ENCODE results near the gene FRY. TPM values are rescaled to one million over a fixed set of nuclear protein-coding genes. Genes with fewer than 3 reads are reported as not detected.

The FRY gene
- total RNA-seq, 4 donors from 2014 or later, result 27.4 to 50.4 (median 39.4) TPM

DNA sequence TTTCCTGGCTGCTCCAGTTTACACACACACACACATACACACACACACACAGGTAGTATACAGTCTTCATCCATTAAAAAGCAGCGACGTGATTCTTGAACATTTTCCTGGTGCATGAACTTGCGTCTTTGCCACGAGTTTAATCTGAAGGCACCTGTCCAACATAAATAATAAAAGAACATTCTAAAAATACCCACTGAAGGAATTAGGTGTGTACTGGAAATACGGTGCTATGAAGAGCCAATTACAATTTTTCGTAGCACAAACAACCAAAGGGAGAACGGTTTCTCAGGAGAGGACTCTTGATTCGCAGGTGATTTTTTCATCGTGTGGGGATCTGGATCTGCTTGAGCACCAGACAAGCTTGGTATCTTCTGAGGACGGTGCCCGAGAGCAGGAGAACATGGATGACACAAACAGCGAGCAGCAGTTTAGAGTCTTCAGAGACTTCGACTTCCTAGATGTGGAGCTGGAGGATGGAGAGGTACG is 222.4 kb downstream of the FRY start:
- H3K27me3 ChIP-seq, result no peaks in the 10 kb centered on the region
- H3K4me3 ChIP-seq (replicated peaks in 1 of 3), result peak overlapping the region in 1 of 3 donors; percentile 18
- intact Hi-C loops (cut with DNase I), result no loop called here
- peak overlapping the region in 2 of 3 donors; percentile 38 to 57 for H3K27ac ChIP-seq
- no peak for DNase-seq
- no peaks in the 10 kb centered on the region for H3K4me1 ChIP-seq
- TF ChIP-seq, protein P1, sequence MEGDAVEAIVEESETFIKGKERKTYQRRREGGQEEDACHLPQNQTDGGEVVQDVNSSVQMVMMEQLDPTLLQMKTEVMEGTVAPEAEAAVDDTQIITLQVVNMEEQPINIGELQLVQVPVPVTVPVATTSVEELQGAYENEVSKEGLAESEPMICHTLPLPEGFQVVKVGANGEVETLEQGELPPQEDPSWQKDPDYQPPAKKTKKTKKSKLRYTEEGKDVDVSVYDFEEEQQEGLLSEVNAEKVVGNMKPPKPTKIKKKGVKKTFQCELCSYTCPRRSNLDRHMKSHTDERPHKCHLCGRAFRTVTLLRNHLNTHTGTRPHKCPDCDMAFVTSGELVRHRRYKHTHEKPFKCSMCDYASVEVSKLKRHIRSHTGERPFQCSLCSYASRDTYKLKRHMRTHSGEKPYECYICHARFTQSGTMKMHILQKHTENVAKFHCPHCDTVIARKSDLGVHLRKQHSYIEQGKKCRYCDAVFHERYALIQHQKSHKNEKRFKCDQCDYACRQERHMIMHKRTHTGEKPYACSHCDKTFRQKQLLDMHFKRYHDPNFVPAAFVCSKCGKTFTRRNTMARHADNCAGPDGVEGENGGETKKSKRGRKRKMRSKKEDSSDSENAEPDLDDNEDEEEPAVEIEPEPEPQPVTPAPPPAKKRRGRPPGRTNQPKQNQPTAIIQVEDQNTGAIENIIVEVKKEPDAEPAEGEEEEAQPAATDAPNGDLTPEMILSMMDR (IDR thresholded peaks at IDR 0.05), result no peak
- TF ChIP-seq POLR2A (IDR thresholded peaks at IDR 0.05), result no peak
- WGBS, 2 donors, result 70 to 75% methylated on average over 14 of the region's 14 CpGs
- peaks cover 0 to 2% of the 10 kb centered on the region in 2 donors for H3K36me3 ChIP-seq
- H3K9me3 ChIP-seq, result no peaks in the 10 kb centered on the region

DNA sequence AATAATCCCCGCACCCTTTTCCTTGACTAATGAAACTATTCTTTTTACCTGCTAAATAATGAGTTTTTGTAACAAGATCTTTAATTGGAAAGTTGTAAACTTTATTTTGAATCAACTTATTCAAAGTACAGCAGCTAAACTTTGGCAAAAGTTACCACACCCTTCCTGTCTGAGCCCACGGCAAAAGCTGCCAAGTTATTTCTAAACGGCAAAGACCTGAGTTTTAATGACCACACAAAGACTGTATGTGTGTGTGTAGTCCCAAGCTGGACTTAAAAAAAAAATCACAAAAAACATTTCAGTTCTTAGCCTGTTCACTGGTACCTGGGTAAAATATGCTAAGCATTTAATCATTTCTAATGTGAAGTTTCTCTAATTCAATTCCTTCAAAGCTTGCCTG is 222.8 kb downstream of the FRY start:
- TF ChIP-seq, protein P1 (IDR thresholded peaks at IDR 0.05), result no peak
- no peak for TF ChIP-seq POLR2A (IDR thresholded peaks at IDR 0.05)
- intact Hi-C loops (cut with DNase I), result no loop called here
- DNase-seq, result no peak
- no peaks in the 10 kb centered on the region for H3K9me3 ChIP-seq
- no peaks in the 10 kb centered on the region for H3K27me3 ChIP-seq
- H3K36me3 ChIP-seq, result peaks cover 0 to 2% of the 10 kb centered on the region in 2 donors
- H3K27ac ChIP-seq, result peak overlapping the region; percentile 30 to 57 (median 38)
- H3K4me3 ChIP-seq (replicated peaks in 1 of 3), result peak overlapping the region in 1 of 3 donors; percentile 18
- H3K4me1 ChIP-seq, result no peaks in the 10 kb centered on the region
- WGBS, 2 donors, result 58 to 59% methylated on average over 3 of the region's 3 CpGs

DNA sequence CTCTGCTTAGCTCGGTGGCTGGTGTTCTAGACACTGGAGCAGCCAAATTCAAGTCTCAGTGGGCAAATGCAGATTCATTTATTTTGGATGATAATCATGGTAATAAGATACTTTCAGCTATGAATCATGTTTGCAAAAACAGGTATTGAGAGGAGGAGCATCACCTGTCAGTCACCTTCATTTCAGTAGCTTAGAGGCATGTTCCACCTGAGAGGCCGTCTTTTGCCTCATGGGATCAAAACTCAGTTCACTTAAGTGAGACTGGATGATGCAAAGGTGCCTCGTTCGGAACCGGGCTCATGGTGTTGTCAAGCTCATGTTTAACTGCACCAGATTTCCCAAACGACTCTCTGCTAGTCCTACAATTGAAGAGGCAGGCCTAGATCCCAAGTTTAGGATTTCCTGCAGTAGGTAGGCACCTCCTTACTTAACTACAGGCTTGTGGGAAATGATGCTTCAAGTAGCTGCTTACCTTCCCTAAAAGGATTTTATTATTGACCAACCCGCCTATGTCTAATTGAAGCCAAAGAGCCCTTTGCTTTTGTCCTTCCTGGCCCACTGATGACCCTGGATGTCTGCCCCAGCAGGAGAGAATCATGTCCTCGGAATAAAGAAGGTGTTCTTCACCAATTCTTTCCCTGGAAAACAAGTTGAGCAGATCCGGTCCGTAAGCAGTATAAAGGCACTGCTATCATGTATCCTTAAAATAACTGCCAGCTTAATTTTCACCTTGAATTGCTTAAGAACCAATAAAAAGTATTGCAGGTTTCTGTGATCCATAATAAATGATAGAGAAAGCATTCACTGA is 223.5 kb downstream of the FRY start:
- peaks cover 0 to 2% of the 10 kb centered on the region in 2 donors for H3K36me3 ChIP-seq
- 73 to 78% methylated on average over 10 of the region's 10 CpGs for WGBS, 2 donors
- no peak overlapping the region for H3K4me3 ChIP-seq (replicated peaks in 1 of 3)
- intact Hi-C loops (cut with DNase I), result no loop called here
- no peaks in the 10 kb centered on the region for H3K9me3 ChIP-seq
- no peaks in the 10 kb centered on the region for H3K27me3 ChIP-seq
- no peak for TF ChIP-seq POLR2A (IDR thresholded peaks at IDR 0.05)
- TF ChIP-seq, protein P1 (IDR thresholded peaks at IDR 0.05), result no peak
- no peak for DNase-seq
- H3K4me1 ChIP-seq, result no peaks in the 10 kb centered on the region
- H3K27ac ChIP-seq, result peak overlapping the region; percentile 30 to 57 (median 38)

DNA sequence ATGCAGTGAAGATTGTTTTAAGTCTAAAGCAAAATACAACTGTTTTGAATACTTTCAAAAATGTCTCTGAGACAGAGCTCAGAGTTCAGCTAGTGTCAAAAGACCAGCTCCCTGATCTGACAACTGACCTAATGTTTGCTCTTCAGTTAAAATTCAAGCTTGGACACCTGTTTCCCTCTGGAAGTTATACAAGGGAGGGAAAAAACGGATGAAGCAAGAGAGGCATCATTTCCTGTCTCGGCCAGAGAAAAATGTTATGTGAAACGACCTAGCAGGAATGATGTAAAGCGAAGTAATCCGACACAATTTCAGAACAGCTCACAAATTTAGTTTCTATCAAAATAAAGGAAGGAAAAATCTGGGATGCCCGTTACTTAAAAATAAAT is 224.1 kb downstream of the FRY start:
- peaks cover 0 to 2% of the 10 kb centered on the region in 2 donors for H3K36me3 ChIP-seq
- peaks cover 0 to 2% of the 10 kb centered on the region in 2 donors for H3K4me1 ChIP-seq
- intact Hi-C loops (cut with DNase I), result no loop called here
- 81% methylated on average over 6 of the region's 6 CpGs for WGBS, 2 donors
- H3K27me3 ChIP-seq, result no peaks in the 10 kb centered on the region
- no peak for DNase-seq
- peak overlapping the region; percentile 6 to 57 (median 38) for H3K27ac ChIP-seq
- TF ChIP-seq, protein P1 (IDR thresholded peaks at IDR 0.05), result no peak
- TF ChIP-seq POLR2A (IDR thresholded peaks at IDR 0.05), result peak in 1 of 2 donors; percentile 14
- H3K4me3 ChIP-seq (replicated peaks in 1 of 3), result no peak overlapping the region
- no peaks in the 10 kb centered on the region for H3K9me3 ChIP-seq

DNA sequence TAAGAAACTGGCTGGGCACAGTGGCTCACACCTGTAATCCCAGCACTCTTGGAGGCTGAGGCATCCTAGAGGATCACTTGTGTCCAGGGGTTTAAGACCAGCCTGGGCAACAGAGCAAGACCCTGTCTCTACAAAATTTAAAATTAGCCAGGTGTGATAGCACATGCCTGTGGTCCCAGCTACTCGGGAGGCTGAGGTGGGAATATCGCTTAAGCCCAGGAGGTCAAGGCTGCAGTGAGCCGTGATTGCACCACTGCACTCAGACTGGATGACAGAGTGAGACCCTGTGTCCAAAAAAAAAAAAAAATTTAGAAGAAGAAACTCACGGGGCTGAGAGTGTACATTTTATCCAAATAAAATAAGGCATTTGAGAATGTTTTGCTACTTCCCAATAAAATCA is 224.7 kb downstream of the FRY start:
- no peak for DNase-seq
- Histone ChIP-seq H3K4me1 (peaks cover 0 to 5% of the 10 kb centered on the region in 2 donors), H3K27me3 (no peaks in the 10 kb centered on the region), H3K36me3 (peaks cover 0 to 2% of the 10 kb centered on the region in 2 donors), H3K9me3 (no peaks in the 10 kb centered on the region), H3K4me3 (replicated peaks in 1 of 3) (no peak overlapping the region), H3K27ac (peak overlapping the region in 2 of 3 donors; percentile 6 to 57)
- intact Hi-C loops (cut with DNase I), result no loop called here
- no peak for TF ChIP-seq POLR2A (IDR thresholded peaks at IDR 0.05)
- TF ChIP-seq, protein P1 (IDR thresholded peaks at IDR 0.05), result no peak
- 79 to 85% methylated on average over 4 of the region's 4 CpGs for WGBS, 2 donors
